Measurements from ENCODE around the gene PACRG.

DNA sequence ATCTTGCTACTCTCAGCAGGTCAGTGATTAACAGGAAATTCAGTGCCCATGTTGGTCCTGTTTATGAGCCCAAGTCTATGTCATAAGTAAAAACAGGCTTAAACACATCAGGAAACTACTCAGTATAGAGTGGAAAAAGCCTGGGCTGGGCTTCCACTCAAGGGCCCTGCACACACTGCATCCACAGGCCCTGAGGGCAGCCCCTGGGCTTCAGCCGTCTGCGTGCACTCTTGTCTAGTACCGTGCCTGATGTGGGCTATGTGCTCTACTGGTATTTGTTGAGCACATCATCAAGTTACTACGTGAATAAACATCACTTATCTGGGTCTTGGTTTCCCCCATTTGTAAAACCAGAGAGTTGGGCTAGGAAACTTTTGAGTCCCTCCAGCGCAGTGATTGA is 135.2 kb downstream of the PACRG start:
- no peak for TF ChIP-seq FOXM1 (IDR thresholded peaks at IDR 0.05; ENCODE audit: borderline replicate concordance, low read depth)
- TF ChIP-seq, protein P1, sequence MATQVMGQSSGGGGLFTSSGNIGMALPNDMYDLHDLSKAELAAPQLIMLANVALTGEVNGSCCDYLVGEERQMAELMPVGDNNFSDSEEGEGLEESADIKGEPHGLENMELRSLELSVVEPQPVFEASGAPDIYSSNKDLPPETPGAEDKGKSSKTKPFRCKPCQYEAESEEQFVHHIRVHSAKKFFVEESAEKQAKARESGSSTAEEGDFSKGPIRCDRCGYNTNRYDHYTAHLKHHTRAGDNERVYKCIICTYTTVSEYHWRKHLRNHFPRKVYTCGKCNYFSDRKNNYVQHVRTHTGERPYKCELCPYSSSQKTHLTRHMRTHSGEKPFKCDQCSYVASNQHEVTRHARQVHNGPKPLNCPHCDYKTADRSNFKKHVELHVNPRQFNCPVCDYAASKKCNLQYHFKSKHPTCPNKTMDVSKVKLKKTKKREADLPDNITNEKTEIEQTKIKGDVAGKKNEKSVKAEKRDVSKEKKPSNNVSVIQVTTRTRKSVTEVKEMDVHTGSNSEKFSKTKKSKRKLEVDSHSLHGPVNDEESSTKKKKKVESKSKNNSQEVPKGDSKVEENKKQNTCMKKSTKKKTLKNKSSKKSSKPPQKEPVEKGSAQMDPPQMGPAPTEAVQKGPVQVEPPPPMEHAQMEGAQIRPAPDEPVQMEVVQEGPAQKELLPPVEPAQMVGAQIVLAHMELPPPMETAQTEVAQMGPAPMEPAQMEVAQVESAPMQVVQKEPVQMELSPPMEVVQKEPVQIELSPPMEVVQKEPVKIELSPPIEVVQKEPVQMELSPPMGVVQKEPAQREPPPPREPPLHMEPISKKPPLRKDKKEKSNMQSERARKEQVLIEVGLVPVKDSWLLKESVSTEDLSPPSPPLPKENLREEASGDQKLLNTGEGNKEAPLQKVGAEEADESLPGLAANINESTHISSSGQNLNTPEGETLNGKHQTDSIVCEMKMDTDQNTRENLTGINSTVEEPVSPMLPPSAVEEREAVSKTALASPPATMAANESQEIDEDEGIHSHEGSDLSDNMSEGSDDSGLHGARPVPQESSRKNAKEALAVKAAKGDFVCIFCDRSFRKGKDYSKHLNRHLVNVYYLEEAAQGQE (IDR thresholded peaks at IDR 0.05; ENCODE audit: low read depth) = no peak
- no peak for TF ChIP-seq EGR1 (IDR thresholded peaks at IDR 0.05)
- TF ChIP-seq, protein P2, sequence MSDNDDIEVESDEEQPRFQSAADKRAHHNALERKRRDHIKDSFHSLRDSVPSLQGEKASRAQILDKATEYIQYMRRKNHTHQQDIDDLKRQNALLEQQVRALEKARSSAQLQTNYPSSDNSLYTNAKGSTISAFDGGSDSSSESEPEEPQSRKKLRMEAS (IDR thresholded peaks at IDR 0.05) = no peak
- no peak for TF ChIP-seq TCF12 (IDR thresholded peaks at IDR 0.05; ENCODE audit: low read depth)

All from Ishikawa (cell line).